ENCODE data around the gene ICA1. TPM values are rescaled to one million over a fixed set of nuclear protein-coding genes. Genes with fewer than 3 reads are reported as not detected.

The ICA1 gene
- polyA plus RNA-seq, 3 donors = 3.2 to 7.0 (median 4.2) TPM

DNA sequence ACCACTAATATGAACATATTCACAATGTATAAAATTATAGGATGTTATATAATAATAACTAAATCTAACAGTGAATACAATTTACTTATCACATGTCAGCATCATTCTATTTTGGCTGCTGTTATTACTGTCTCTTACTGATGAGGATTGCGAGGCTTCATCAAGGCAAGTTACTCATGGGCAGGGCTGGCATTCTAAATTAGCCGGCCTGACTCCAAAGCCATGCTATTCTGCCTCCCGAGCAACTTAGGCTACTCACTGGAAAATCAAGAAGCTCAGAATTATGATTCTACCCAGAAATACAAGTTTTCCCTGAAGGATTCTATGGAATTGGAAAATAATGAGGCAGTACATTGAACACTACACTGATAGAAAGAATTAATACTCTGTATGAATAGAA is 101.7 kb downstream of the ICA1 start:
- H3K9me3 ChIP-seq (replicated peaks in 1 of 2; ENCODE audit: control insufficient read depth in 1 of 2, insufficient read depth in 1 of 2, low read length in 2 of 2) = no peaks in the 10 kb centered on the region
- DNase-seq = no peak
- no peaks in the 10 kb centered on the region for H3K27me3 ChIP-seq (ENCODE audit: control insufficient read depth in 2 of 2, insufficient read depth in 2 of 2, low read length in 2 of 2)
- Mint-ChIP-seq H3K27ac (no peak overlapping the region), H3K36me3 (peaks cover 8 to 15% of the 10 kb centered on the region in 2 donors), H3K27me3 (ENCODE audit: low read depth in 3 of 3) (peaks cover 0 to 3% (median 0%) of the 10 kb centered on the region in 3 donors), H3K4me1 (peaks cover 18% of the 10 kb centered on the region), H3K9me3 (peaks cover 0 to 1% (median 0%) of the 10 kb centered on the region in 7 donors), H3K4me3 (no peak overlapping the region)
- intact Hi-C loops (cut with micrococcal nuclease) = no loop called here
- H3K4me2 ChIP-seq (replicated peaks; ENCODE audit: extremely low read depth, low read length, poor library complexity, severe bottlenecking) = no peak overlapping the region
- no peak overlapping the region for H3K9ac ChIP-seq (ENCODE audit: insufficient read depth, low read length, poor library complexity, severe bottlenecking)
- H4K20me1 ChIP-seq (ENCODE audit: insufficient read depth, low read length) = no peaks in the 10 kb centered on the region
- H3K4me3 ChIP-seq (replicated peaks in 1 of 3; ENCODE audit: low read depth in 2 of 3, low read length in 3 of 3) = no peak overlapping the region
- H3K27ac ChIP-seq (ENCODE audit: low read depth in 1 of 2, low read length in 2 of 2) = no peak overlapping the region
- H3K4me1 ChIP-seq (ENCODE audit: control insufficient read depth in 1 of 2, insufficient read depth in 2 of 2, low read length in 2 of 2) = peaks cover 0 to 2% of the 10 kb centered on the region in 2 donors
- 100% methylated on average over 2 of the region's 3 CpGs for WGBS (ENCODE audit: insufficient coverage)
- H3K79me2 ChIP-seq (ENCODE audit: insufficient read depth, low read length) = no peaks in the 10 kb centered on the region
- no peak overlapping the region for H2AFZ ChIP-seq (ENCODE audit: insufficient read depth, low read depth, low read length, poor library complexity, severe bottlenecking)
- no peaks in the 10 kb centered on the region for H3K36me3 ChIP-seq (replicated peaks in 1 of 2; ENCODE audit: control insufficient read depth in 1 of 2, insufficient read depth in 2 of 2, low read length in 2 of 2)
- no peak for TF ChIP-seq CTCF (IDR thresholded peaks at IDR 0.05)

DNA sequence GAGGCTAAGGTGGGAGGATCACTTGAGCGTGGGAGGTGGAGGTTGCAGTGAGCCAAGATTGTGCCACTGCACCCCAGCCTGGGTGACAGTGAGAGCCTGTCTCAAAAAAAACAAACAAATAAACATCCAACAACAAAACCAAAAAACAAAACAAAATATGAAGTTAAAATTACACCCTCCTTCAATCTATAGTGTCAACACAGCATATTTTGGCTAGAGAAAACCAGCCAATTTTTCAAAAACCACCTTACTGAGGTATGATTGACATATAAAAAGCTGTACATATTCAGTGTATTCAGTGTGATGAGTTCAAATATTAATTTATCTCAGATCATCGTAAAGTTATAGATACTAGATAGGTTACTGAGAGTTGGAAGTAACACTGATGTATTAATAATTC is 102.4 kb downstream of the ICA1 start:
- no peaks in the 10 kb centered on the region for H3K36me3 ChIP-seq (replicated peaks in 1 of 2; ENCODE audit: control insufficient read depth in 1 of 2, insufficient read depth in 2 of 2, low read length in 2 of 2)
- no peak for DNase-seq
- Mint-ChIP-seq H3K27me3 (ENCODE audit: low read depth in 3 of 3) (peaks cover 0 to 3% (median 0%) of the 10 kb centered on the region in 3 donors), H3K4me1 (peaks cover 18% of the 10 kb centered on the region), H3K27ac (no peak overlapping the region), H3K36me3 (peaks cover 10 to 16% of the 10 kb centered on the region in 2 donors), H3K4me3 (no peak overlapping the region), H3K9me3 (peaks cover 0 to 1% (median 0%) of the 10 kb centered on the region in 7 donors)
- no peaks in the 10 kb centered on the region for H3K27me3 ChIP-seq (ENCODE audit: control insufficient read depth in 2 of 2, insufficient read depth in 2 of 2, low read length in 2 of 2)
- TF ChIP-seq CTCF (IDR thresholded peaks at IDR 0.05) = no peak
- no peaks in the 10 kb centered on the region for H4K20me1 ChIP-seq (ENCODE audit: insufficient read depth, low read length)
- H3K79me2 ChIP-seq (ENCODE audit: insufficient read depth, low read length) = no peaks in the 10 kb centered on the region
- H3K9me3 ChIP-seq (replicated peaks in 1 of 2; ENCODE audit: control insufficient read depth in 1 of 2, insufficient read depth in 1 of 2, low read length in 2 of 2) = no peaks in the 10 kb centered on the region
- no peak overlapping the region for H3K9ac ChIP-seq (ENCODE audit: insufficient read depth, low read length, poor library complexity, severe bottlenecking)
- no peak overlapping the region for H3K4me2 ChIP-seq (replicated peaks; ENCODE audit: extremely low read depth, low read length, poor library complexity, severe bottlenecking)
- H3K27ac ChIP-seq (ENCODE audit: low read depth in 1 of 2, low read length in 2 of 2) = no peak overlapping the region
- no peak overlapping the region for H3K4me3 ChIP-seq (replicated peaks in 1 of 3; ENCODE audit: low read depth in 2 of 3, low read length in 3 of 3)
- H2AFZ ChIP-seq (ENCODE audit: insufficient read depth, low read depth, low read length, poor library complexity, severe bottlenecking) = no peak overlapping the region
- peaks cover 0 to 2% of the 10 kb centered on the region in 2 donors for H3K4me1 ChIP-seq (ENCODE audit: control insufficient read depth in 1 of 2, insufficient read depth in 2 of 2, low read length in 2 of 2)
- no CpG with 5 or more reads among the region's 2 CpGs for WGBS (ENCODE audit: insufficient coverage)
- intact Hi-C loops (cut with micrococcal nuclease) = no loop called here
